RWPE2 (cell line): ENCODE results near the gene SMIM41.

ENCODE experiments used
- ATAC-seq: fragments of 200-7000 bp; cut with Tn5 transposase; 3 replicates; pipeline ENCODE4 v1.9.1; 2021; ENCODE audit warnings: low read depth
- DNase-seq: peaks from one replicate; pipeline ENCODE4 v3.0.0-alpha.2; 2020; ENCODE audit warnings: low spot score
- H3K27ac ChIP-seq: fragments of 450-650 bp; 2 replicates; pipeline ENCODE4 v1.5.1; 2017; ENCODE audit warnings: mild to moderate bottlenecking; ENCODE audit not compliant: poor library complexity, severe bottlenecking
- H3K27me3 ChIP-seq: fragments of 250-450 bp; sonication (Bioruptor Pico); 2 replicates; pipeline ENCODE4 v1.5.1; 2021; ENCODE audit warnings: mild to moderate bottlenecking, moderate library complexity; ENCODE audit not compliant: insufficient read depth, poor library complexity, severe bottlenecking
- H3K36me3 ChIP-seq: fragments of 250-450 bp; sonication (Bioruptor Pico); 2 replicates; pipeline ENCODE4 v1.5.1; 2020; ENCODE audit warnings: low read depth, mild to moderate bottlenecking, moderate library complexity
- H3K4me1 ChIP-seq: fragments of 250-450 bp; sonication (Bioruptor Pico); 2 replicates; pipeline ENCODE4 v1.5.1; 2021; ENCODE audit warnings: mild to moderate bottlenecking, moderate library complexity; ENCODE audit not compliant: insufficient read depth, poor library complexity, severe bottlenecking
- H3K4me3 ChIP-seq: fragments of 250-450 bp; sonication (Bioruptor Pico); 2 replicates; pipeline ENCODE4 v1.5.1; 2021; ENCODE audit warnings: mild to moderate bottlenecking, moderate library complexity; ENCODE audit not compliant: severe bottlenecking
- H3K9me3 ChIP-seq: fragments of 250-450 bp; sonication (Bioruptor Pico); 2 replicates; pipeline ENCODE4 v1.5.1; 2021; ENCODE audit warnings: mild to moderate bottlenecking, moderate library complexity; ENCODE audit not compliant: severe bottlenecking
- CTCF ChIP-seq: fragments of 450-650 bp; IDR thresholded peaks from one replicate; pipeline ENCODE4 v1.5.1; 2017; ENCODE audit warnings: mild to moderate bottlenecking, moderate library complexity; ENCODE audit not compliant: poor library complexity, severe bottlenecking

The SMIM41 gene

GRCh38 chr12:52054231-52054832, 25.2 kb upstream of the SMIM41 start:
- TF ChIP-seq CTCF: no peak
- DNase-seq: no peak

GRCh38 chr12:52054833-52055730, 24.4 kb upstream of the SMIM41 start:
- Histone ChIP-seq H3K4me3 (no peak overlapping the region), H3K27me3 (no peaks in the 10 kb centered on the region), H3K9me3 (no peaks in the 10 kb centered on the region), H3K36me3 (peaks cover 4% of the 10 kb centered on the region; the same call in 1 of the 2 replicates), H3K4me1 (peaks cover 6% of the 10 kb centered on the region), H3K27ac (no peak overlapping the region)
- DNase-seq (no peak), ATAC-seq (no peak)
- no peak for TF ChIP-seq CTCF

More at GRCh38 chr12:52054231-52054832, 25.2 kb upstream of the SMIM41 start:
- Histone ChIP-seq H3K36me3 (peaks cover 4% of the 10 kb centered on the region; the same call in 1 of the 2 replicates), H3K27ac (no peak overlapping the region), H3K4me1 (peaks cover 7% of the 10 kb centered on the region), H3K4me3 (no peak overlapping the region), H3K9me3 (no peaks in the 10 kb centered on the region), H3K27me3 (no peaks in the 10 kb centered on the region)
- no peak for ATAC-seq

GRCh38 chr12:52055731-52056711, 23.5 kb upstream of the SMIM41 start:
- no peak for DNase-seq
- no peak overlapping the region for H3K27ac ChIP-seq
- peaks cover 4% of the 10 kb centered on the region; the same call in 1 of the 2 replicates for H3K36me3 ChIP-seq
- H3K27me3 ChIP-seq: no peaks in the 10 kb centered on the region
- no peak overlapping the region for H3K4me3 ChIP-seq
- TF ChIP-seq CTCF: no peak
- H3K9me3 ChIP-seq: no peaks in the 10 kb centered on the region
- no peaks in the 10 kb centered on the region for H3K4me1 ChIP-seq
- no peak for ATAC-seq

- ATAC-seq (no peak), DNase-seq (no peak)
- Histone ChIP-seq H3K4me1 (no peaks in the 10 kb centered on the region), H3K9me3 (no peaks in the 10 kb centered on the region), H3K27ac (no peak overlapping the region), H3K27me3 (no peaks in the 10 kb centered on the region), H3K36me3 (peaks cover 4% of the 10 kb centered on the region; the same call in 1 of the 2 replicates), H3K4me3 (no peak overlapping the region)
- TF ChIP-seq CTCF: no peak
These were observed 22.5 kb upstream of the SMIM41 start for GRCh38 chr12:52056801-52057637.
